Suprapubic skin (tissue), 4 donors: ENCODE data around the gene UNC13B. TPM values are rescaled to one million over a fixed set of nuclear protein-coding genes. Genes with fewer than 3 reads are reported as not detected.

Experiments
- DNase-seq, 2 donors: peaks; one replicate each; pipeline ENCODE4 v3.0.0-alpha.2; 2019; ENCODE audit warnings: low spot score in 2 of 2
- H3K27ac ChIP-seq: fragments of 200-600 bp; sonication (generic); one replicate; pipeline ENCODE4 v1.5.1; 2019
- H3K27me3 ChIP-seq: fragments of 200-600 bp; sonication (generic); one replicate; pipeline ENCODE4 v1.5.1; 2019
- H3K36me3 ChIP-seq: fragments of 200-600 bp; sonication (generic); one replicate; pipeline ENCODE4 v1.5.1; 2019
- H3K4me1 ChIP-seq: fragments of 200-600 bp; sonication (generic); one replicate; pipeline ENCODE4 v1.5.1; 2019
- H3K4me3 ChIP-seq: fragments of 200-600 bp; sonication (generic); one replicate; pipeline ENCODE4 v1.5.1; 2019; ENCODE audit warnings: mild to moderate bottlenecking
- H3K9me3 ChIP-seq: fragments of 200-600 bp; sonication (generic); one replicate; pipeline ENCODE4 v1.5.1; 2019
- EP300 ChIP-seq: sonication (generic); formaldehyde crosslinking; IDR thresholded peaks from one replicate; pipeline ENCODE4 v1.6.1; 2017; ENCODE audit warnings: antibody characterized with exemption
- POLR2A ChIP-seq, 2 donors: fragments of 450-650 bp; IDR thresholded peaks; one replicate each; pipeline ENCODE4 v1.6.1; 2017; ENCODE audit warnings: antibody characterized with exemption in 2 of 2, mild to moderate bottlenecking in 2 of 2, moderate library complexity in 2 of 2
- POLR2AphosphoS5 ChIP-seq, 3 donors: sonication (generic); formaldehyde crosslinking; IDR thresholded peaks; one replicate each; pipeline ENCODE4 v1.6.1; 2017; ENCODE audit warnings: antibody characterized with exemption in 3 of 3
- WGBS: methylation state at CpG from one replicate; pipeline ENCODE4 v1.1.5; 2018; 5-methylcytosine and 5-hydroxymethylcytosine counted together
- total RNA-seq, 4 donors: library from RNA; depleted of rRNA; stranded (reverse); fragments of >200 nt; gene quantifications; one replicate each; pipeline ENCODE4 v1.1.0, GENCODE V29; 2016
- TF ChIP-seq, protein P1 (sequence below), 2 donors: fragments of 200-600 bp in 1 of 2; fragments of 450-650 bp in 1 of 2; sonication (generic) in 1 of 2; IDR thresholded peaks; one replicate each; pipeline ENCODE4 v1.5.1; 2016 to 2019; ENCODE audit warnings: antibody characterized with exemption in 2 of 2, mild to moderate bottlenecking in 1 of 2, moderate library complexity in 1 of 2

The UNC13B gene
- total RNA-seq, 4 donors from 2014 or later, result 27.8 to 43.2 (median 30.6) TPM

DNA sequence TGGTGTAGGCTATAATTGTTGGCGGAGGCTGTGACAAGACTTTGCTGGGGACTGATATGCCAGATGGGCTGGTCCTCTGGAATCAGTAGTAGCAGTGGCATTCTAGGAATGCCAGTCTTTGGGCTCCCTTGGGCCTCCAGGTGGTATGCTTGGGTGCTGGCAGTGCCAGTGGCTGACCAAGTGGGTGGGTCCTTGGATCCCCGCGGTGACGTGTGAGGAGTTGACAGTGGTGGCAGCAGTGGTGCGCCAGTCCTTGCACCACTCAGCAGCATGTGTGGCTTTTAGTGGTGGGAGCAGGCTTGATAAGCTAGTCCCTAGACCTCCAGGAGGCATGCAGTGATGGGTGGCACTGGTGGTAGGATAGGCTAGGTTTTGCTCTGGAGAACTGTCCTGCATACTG is 63.9 kb downstream of the UNC13B start:
- DNase-seq, result no peak
- Histone ChIP-seq H3K4me3 (no peak overlapping the region), H3K27me3 (no peaks in the 10 kb centered on the region), H3K4me1 (peaks cover 12% of the 10 kb centered on the region), H3K9me3 (no peaks in the 10 kb centered on the region), H3K27ac (no peak overlapping the region), H3K36me3 (no peaks in the 10 kb centered on the region)
- TF ChIP-seq POLR2A (IDR thresholded peaks at IDR 0.05), result no peak
- TF ChIP-seq POLR2AphosphoS5 (IDR thresholded peaks at IDR 0.05), result no peak
- no peak for TF ChIP-seq EP300
- TF ChIP-seq, protein P1, sequence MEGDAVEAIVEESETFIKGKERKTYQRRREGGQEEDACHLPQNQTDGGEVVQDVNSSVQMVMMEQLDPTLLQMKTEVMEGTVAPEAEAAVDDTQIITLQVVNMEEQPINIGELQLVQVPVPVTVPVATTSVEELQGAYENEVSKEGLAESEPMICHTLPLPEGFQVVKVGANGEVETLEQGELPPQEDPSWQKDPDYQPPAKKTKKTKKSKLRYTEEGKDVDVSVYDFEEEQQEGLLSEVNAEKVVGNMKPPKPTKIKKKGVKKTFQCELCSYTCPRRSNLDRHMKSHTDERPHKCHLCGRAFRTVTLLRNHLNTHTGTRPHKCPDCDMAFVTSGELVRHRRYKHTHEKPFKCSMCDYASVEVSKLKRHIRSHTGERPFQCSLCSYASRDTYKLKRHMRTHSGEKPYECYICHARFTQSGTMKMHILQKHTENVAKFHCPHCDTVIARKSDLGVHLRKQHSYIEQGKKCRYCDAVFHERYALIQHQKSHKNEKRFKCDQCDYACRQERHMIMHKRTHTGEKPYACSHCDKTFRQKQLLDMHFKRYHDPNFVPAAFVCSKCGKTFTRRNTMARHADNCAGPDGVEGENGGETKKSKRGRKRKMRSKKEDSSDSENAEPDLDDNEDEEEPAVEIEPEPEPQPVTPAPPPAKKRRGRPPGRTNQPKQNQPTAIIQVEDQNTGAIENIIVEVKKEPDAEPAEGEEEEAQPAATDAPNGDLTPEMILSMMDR (IDR thresholded peaks at IDR 0.05), result no peak
- 98% methylated on average over 5 of the region's 5 CpGs for WGBS

- DNase-seq, result no peak
- no peaks in the 10 kb centered on the region for H3K27me3 ChIP-seq
- peaks cover 12% of the 10 kb centered on the region for H3K4me1 ChIP-seq
- H3K9me3 ChIP-seq, result no peaks in the 10 kb centered on the region
- H3K36me3 ChIP-seq, result no peaks in the 10 kb centered on the region
- H3K4me3 ChIP-seq, result no peak overlapping the region
- H3K27ac ChIP-seq, result no peak overlapping the region
- TF ChIP-seq POLR2AphosphoS5 (IDR thresholded peaks at IDR 0.05) (no peak), EP300 (no peak), POLR2A (IDR thresholded peaks at IDR 0.05) (no peak)
- TF ChIP-seq, protein P1 (IDR thresholded peaks at IDR 0.05), result no peak
- WGBS, result 88% methylated on average over 3 of the region's 3 CpGs
Measured at GRCh38 chr9:35226651-35227050, 64.8 kb downstream of the UNC13B start.

GRCh38 chr9:35227284-35227683 is 65.5 kb downstream of the UNC13B start:
- no peak overlapping the region for H3K4me3 ChIP-seq
- H3K4me1 ChIP-seq, result peaks cover 12% of the 10 kb centered on the region
- TF ChIP-seq, protein P1 (IDR thresholded peaks at IDR 0.05), result no peak
- TF ChIP-seq POLR2AphosphoS5 (IDR thresholded peaks at IDR 0.05) (no peak), POLR2A (IDR thresholded peaks at IDR 0.05) (no peak), EP300 (no peak)
- H3K27ac ChIP-seq, result no peak overlapping the region
- H3K9me3 ChIP-seq, result no peaks in the 10 kb centered on the region
- H3K36me3 ChIP-seq, result no peaks in the 10 kb centered on the region
- WGBS, result 70% methylated on average over 3 of the region's 3 CpGs
- no peak for DNase-seq
- no peaks in the 10 kb centered on the region for H3K27me3 ChIP-seq

DNA sequence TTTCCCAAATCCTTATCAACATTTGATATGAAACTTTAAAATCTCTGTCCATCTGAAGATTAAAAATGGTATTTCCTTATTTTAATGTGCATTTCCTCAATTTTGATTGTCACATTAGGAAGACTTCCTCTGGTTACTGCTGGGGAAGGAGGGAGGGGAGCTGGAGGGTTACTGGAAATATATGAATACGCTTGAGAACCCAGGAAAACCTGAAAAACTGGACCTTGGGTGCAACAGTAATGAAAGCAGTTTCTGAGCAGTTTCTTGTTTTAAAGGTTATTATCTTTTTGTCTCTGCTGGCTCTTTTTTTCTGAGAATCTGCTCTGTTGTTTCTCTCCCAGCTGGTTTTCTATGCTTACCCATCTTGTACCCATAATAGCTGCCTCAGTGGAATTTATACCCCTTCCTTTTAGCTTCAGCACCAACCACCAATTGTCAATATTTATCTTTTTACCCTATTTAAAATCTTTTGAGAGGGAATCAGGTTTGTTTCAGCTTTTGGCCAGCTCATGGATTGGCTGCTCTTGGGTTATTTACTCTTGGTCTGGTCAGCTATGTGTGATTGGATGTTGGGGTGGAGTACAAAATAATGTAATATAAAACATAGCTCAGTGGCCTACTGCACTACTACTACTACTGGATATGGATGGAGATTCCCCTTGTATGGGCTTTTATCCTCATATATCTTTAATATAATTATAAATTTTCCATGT is 67.4 kb downstream of the UNC13B start:
- Histone ChIP-seq H3K27ac (no peak overlapping the region), H3K27me3 (no peaks in the 10 kb centered on the region), H3K36me3 (no peaks in the 10 kb centered on the region), H3K4me3 (no peak overlapping the region), H3K9me3 (no peaks in the 10 kb centered on the region), H3K4me1 (peaks cover 12% of the 10 kb centered on the region)
- TF ChIP-seq EP300 (no peak), POLR2A (IDR thresholded peaks at IDR 0.05) (no peak), POLR2AphosphoS5 (IDR thresholded peaks at IDR 0.05) (no peak)
- TF ChIP-seq, protein P1 (IDR thresholded peaks at IDR 0.05), result no peak
- no peak for DNase-seq
- WGBS, result 65% methylated on average over 1 of the region's 1 CpG

DNA sequence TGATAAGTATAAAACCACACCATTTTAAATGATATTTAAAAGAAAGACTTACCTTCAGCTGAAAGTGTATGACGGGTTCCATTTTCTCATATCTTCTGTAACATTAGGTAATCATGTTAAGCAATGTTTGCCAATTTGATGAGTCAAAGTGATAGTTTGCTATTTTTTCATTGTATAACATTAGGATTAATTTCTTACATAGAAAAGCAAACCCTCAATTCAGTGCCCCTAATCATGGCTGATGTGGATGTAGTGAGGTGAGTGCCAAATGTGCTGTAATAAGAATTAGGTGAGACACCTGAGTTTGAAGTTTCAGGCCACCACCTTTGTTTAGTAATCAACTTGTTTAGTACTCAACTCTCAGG is 68.0 kb downstream of the UNC13B start:
- Histone ChIP-seq H3K9me3 (no peaks in the 10 kb centered on the region), H3K27me3 (no peaks in the 10 kb centered on the region), H3K27ac (no peak overlapping the region), H3K4me3 (no peak overlapping the region), H3K4me1 (peaks cover 12% of the 10 kb centered on the region), H3K36me3 (no peaks in the 10 kb centered on the region)
- TF ChIP-seq POLR2AphosphoS5 (IDR thresholded peaks at IDR 0.05) (no peak), EP300 (no peak), POLR2A (IDR thresholded peaks at IDR 0.05) (no peak)
- TF ChIP-seq, protein P1 (IDR thresholded peaks at IDR 0.05), result no peak
- DNase-seq, result no peak
- 82% methylated on average over 1 of the region's 1 CpG for WGBS
